ENCODE results near the gene PIK3AP1.
"Not testable (repeated sequence)": the region's sequence is repeated elsewhere in the genome, so short reads cannot be mapped to it uniquely, and the experiment has no call there.

PIK3AP1 gene

GRCh38 chr10:96753956-96754355 is 33.6 kb upstream of the PIK3AP1 start:
- no peak overlapping the region for H3K4me2 ChIP-seq
- H3K4me3 ChIP-seq (IDR thresholded peaks at IDR 0.05; ENCODE audit: insufficient read depth, low read depth, low read length): no peak overlapping the region
- no peaks in the 10 kb centered on the region for H3K4me1 ChIP-seq (ENCODE audit: low read depth, poor library complexity, severe bottlenecking)

GRCh38 chr10:96752375-96752774 is 32.1 kb upstream of the PIK3AP1 start:
- Histone ChIP-seq H3K9ac (no peak overlapping the region), H3K4me3 (IDR thresholded peaks at IDR 0.05; ENCODE audit: insufficient read depth, low read depth, low read length) (no peak overlapping the region), H3K27me3 (ENCODE audit: insufficient read depth, low read depth) (no peaks in the 10 kb centered on the region), H3K36me3 (ENCODE audit: insufficient read depth) (no peaks in the 10 kb centered on the region), H4K20me1 (ENCODE audit: insufficient read depth) (no peaks in the 10 kb centered on the region), H2AFZ (ENCODE audit: low read depth) (no peak overlapping the region), H3K79me2 (ENCODE audit: insufficient read depth, low read depth) (no peaks in the 10 kb centered on the region), H3K4me1 (ENCODE audit: low read depth, poor library complexity, severe bottlenecking) (peaks cover 8% of the 10 kb centered on the region), H3K4me2 (no peak overlapping the region), H3K27ac (no peak overlapping the region)
- TF ChIP-seq CTCF (conservative IDR thresholded peaks at IDR 0.05; ENCODE audit: low read depth, low read length): no peak

More at GRCh38 chr10:96753956-96754355, 33.6 kb upstream of the PIK3AP1 start:
- no peak for TF ChIP-seq CTCF (conservative IDR thresholded peaks at IDR 0.05; ENCODE audit: low read depth, low read length)
- Histone ChIP-seq H3K36me3 (ENCODE audit: insufficient read depth) (no peaks in the 10 kb centered on the region), H3K9ac (no peak overlapping the region), H4K20me1 (ENCODE audit: insufficient read depth) (no peaks in the 10 kb centered on the region), H2AFZ (ENCODE audit: low read depth) (no peak overlapping the region), H3K27me3 (ENCODE audit: insufficient read depth, low read depth) (no peaks in the 10 kb centered on the region), H3K79me2 (ENCODE audit: insufficient read depth, low read depth) (no peaks in the 10 kb centered on the region), H3K27ac (no peak overlapping the region)

GRCh38 chr10:96750316-96750715 is 30.0 kb upstream of the PIK3AP1 start:
- H3K9ac ChIP-seq; H3K4me3 ChIP-seq (IDR thresholded peaks at IDR 0.05; ENCODE audit: insufficient read depth, low read depth, low read length); H3K27me3 ChIP-seq (ENCODE audit: insufficient read depth, low read depth); H3K36me3 ChIP-seq (ENCODE audit: insufficient read depth); H4K20me1 ChIP-seq (ENCODE audit: insufficient read depth); H3K79me2 ChIP-seq (ENCODE audit: insufficient read depth, low read depth); H3K27ac ChIP-seq; H3K4me1 ChIP-seq (ENCODE audit: low read depth, poor library complexity, severe bottlenecking); H3K4me2 ChIP-seq; H2AFZ ChIP-seq (ENCODE audit: low read depth): not testable (repeated sequence)

- no peak overlapping the region for H2AFZ ChIP-seq (ENCODE audit: low read depth)
- no peaks in the 10 kb centered on the region for H3K36me3 ChIP-seq (ENCODE audit: insufficient read depth)
- H3K27me3 ChIP-seq (ENCODE audit: insufficient read depth, low read depth): no peaks in the 10 kb centered on the region
- no peak overlapping the region for H3K4me3 ChIP-seq (IDR thresholded peaks at IDR 0.05; ENCODE audit: insufficient read depth, low read depth, low read length)
- peaks cover 8% of the 10 kb centered on the region for H3K4me1 ChIP-seq (ENCODE audit: low read depth, poor library complexity, severe bottlenecking)
- no peak for TF ChIP-seq CTCF (conservative IDR thresholded peaks at IDR 0.05; ENCODE audit: low read depth, low read length)
- no peak overlapping the region for H3K9ac ChIP-seq
- H4K20me1 ChIP-seq (ENCODE audit: insufficient read depth): no peaks in the 10 kb centered on the region
- no peak overlapping the region for H3K27ac ChIP-seq
- no peak overlapping the region; the same call in 1 of the 2 replicates for H3K4me2 ChIP-seq
- H3K79me2 ChIP-seq (ENCODE audit: insufficient read depth, low read depth): no peaks in the 10 kb centered on the region
Observed at GRCh38 chr10:96747734-96748550, 27.6 kb upstream of the PIK3AP1 start.

GRCh38 chr10:96746503-96746902 is 26.2 kb upstream of the PIK3AP1 start:
- Histone ChIP-seq H3K36me3 (ENCODE audit: insufficient read depth) (no peaks in the 10 kb centered on the region), H3K79me2 (ENCODE audit: insufficient read depth, low read depth) (no peaks in the 10 kb centered on the region), H2AFZ (ENCODE audit: low read depth) (no peak overlapping the region), H3K27me3 (ENCODE audit: insufficient read depth, low read depth) (no peaks in the 10 kb centered on the region), H3K4me2 (no peak overlapping the region), H3K4me1 (ENCODE audit: low read depth, poor library complexity, severe bottlenecking) (peaks cover 8% of the 10 kb centered on the region), H3K27ac (no peak overlapping the region), H3K9ac (no peak overlapping the region), H4K20me1 (ENCODE audit: insufficient read depth) (no peaks in the 10 kb centered on the region), H3K4me3 (IDR thresholded peaks at IDR 0.05; ENCODE audit: insufficient read depth, low read depth, low read length) (no peak overlapping the region)
- TF ChIP-seq CTCF (conservative IDR thresholded peaks at IDR 0.05; ENCODE audit: low read depth, low read length): no peak

Measured in KMS-11 (cell line).